Muscle layer of duodenum (tissue), 2 donors: ENCODE data around the gene SLC5A10.
"Not testable (repeated sequence)": the region's sequence is repeated elsewhere in the genome, so short reads cannot be mapped to it uniquely, and the experiment has no call there.

Experiments
- H3K27ac ChIP-seq: one replicate; pipeline ENCODE4 v1.7.0; 2013; ENCODE audit warnings: mild to moderate bottlenecking, low read length
- H3K27me3 ChIP-seq: one replicate; pipeline ENCODE4 v1.7.0; 2013; ENCODE audit warnings: low read depth, mild to moderate bottlenecking, control low read depth, low read length
- H3K36me3 ChIP-seq, 2 donors: one replicate each; pipeline ENCODE4 v1.7.0; 2013; ENCODE audit warnings: low read length in 2 of 2, control low read depth in 1 of 2, mild to moderate bottlenecking in 1 of 2; ENCODE audit not compliant: insufficient read depth in 2 of 2, control insufficient read depth in 1 of 2
- H3K4me1 ChIP-seq, 2 donors: one replicate each; pipeline ENCODE4 v1.7.0; 2013; ENCODE audit warnings: low read length in 2 of 2, mild to moderate bottlenecking in 2 of 2, control low read depth in 1 of 2, moderate library complexity in 1 of 2; ENCODE audit not compliant: insufficient read depth in 2 of 2, control insufficient read depth in 1 of 2
- H3K4me3 ChIP-seq, 2 donors: one replicate each; pipeline ENCODE4 v1.7.0; 2013; ENCODE audit warnings: low read length in 2 of 2, low read depth in 1 of 2, mild to moderate bottlenecking in 1 of 2
- H3K9me3 ChIP-seq, 2 donors: one replicate each; pipeline ENCODE4 v1.7.0; 2013; ENCODE audit warnings: low read length in 2 of 2, control low read depth in 1 of 2, mild to moderate bottlenecking in 1 of 2; ENCODE audit not compliant: control insufficient read depth in 1 of 2
- donor health status: healthy.

SLC5A10 gene

DNA sequence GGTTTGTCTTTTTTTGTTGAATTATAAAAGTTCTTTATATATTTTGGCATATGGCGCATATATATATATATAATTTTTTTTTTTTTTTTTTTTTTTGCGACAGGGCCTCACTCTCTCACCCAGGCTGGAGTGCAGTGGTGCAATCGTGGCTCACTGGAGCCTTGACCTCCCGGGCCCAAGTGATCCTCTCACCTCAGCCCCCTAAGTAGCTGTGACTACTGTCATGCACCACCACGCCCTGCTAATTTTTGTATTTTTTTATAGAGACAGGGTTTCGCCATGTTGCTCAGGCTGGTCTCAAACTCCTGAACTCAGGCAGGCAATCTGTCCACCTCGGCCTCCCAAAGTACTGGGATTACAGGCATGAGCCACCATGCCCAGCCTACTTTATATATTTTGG, 29.4 kb upstream of the SLC5A10 start:
- not testable (repeated sequence) for H3K9me3 ChIP-seq, H3K27me3 ChIP-seq, H3K4me3 ChIP-seq, H3K27ac ChIP-seq
- peaks cover 9 to 22% of the 10 kb centered on the region in 2 donors for H3K4me1 ChIP-seq
- peaks cover 6 to 11% of the 10 kb centered on the region in 2 donors for H3K36me3 ChIP-seq

DNA sequence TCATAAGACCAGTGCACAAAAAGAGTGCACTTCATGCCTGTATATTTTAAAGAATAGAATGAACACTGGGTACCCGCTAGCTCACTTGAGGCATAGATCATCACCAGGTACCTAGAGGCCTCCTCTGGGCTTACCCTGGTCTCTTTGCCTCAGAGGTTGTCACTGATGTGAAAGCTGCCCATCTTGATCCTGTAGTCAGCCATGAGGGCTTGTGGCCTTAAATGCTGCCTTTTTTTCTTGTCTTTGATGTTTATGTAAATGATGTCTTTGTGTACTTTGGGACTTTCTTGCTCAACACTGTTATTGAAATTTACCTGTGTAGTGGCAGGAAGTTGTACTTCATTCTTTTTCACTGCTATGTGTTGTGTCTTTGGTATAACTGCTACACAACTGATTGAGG, 26.8 kb upstream of the SLC5A10 start:
- Histone ChIP-seq H3K36me3 (peaks cover 6 to 23% of the 10 kb centered on the region in 2 donors), H3K9me3 (no peaks in the 10 kb centered on the region), H3K4me3 (no peak overlapping the region), H3K4me1 (peaks cover 9 to 17% of the 10 kb centered on the region in 2 donors), H3K27me3 (no peaks in the 10 kb centered on the region), H3K27ac (no peak overlapping the region)

DNA sequence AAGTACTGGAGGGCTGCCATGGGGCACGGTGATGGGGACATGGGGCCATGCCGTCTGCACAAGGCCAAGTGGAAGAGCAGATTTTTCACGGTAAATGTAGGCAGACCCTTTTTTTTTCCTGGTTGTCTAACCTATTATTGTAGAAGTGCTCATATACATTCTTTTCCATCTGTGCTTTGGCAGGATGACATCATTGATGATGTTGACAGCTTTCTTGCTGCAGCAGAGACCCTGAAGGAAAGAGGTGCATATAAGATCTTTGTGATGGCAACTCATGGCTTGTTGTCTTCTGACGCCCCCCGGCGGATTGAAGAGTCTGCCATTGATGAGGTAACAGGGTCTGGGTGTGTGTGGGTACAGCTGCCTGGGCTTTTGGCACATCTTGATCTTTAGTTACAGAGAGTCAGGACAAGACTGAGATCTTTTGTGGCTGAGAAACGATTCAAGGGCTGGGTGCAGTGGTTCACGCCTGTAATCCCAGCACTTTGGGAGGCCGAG, 23.3 kb upstream of the SLC5A10 start:
- H3K9me3 ChIP-seq, result no peaks in the 10 kb centered on the region
- no peak overlapping the region for H3K27ac ChIP-seq
- H3K4me1 ChIP-seq, result no peaks in the 10 kb centered on the region
- no peak overlapping the region for H3K4me3 ChIP-seq
- peaks cover 14 to 33% of the 10 kb centered on the region in 2 donors for H3K36me3 ChIP-seq
- no peaks in the 10 kb centered on the region for H3K27me3 ChIP-seq

DNA sequence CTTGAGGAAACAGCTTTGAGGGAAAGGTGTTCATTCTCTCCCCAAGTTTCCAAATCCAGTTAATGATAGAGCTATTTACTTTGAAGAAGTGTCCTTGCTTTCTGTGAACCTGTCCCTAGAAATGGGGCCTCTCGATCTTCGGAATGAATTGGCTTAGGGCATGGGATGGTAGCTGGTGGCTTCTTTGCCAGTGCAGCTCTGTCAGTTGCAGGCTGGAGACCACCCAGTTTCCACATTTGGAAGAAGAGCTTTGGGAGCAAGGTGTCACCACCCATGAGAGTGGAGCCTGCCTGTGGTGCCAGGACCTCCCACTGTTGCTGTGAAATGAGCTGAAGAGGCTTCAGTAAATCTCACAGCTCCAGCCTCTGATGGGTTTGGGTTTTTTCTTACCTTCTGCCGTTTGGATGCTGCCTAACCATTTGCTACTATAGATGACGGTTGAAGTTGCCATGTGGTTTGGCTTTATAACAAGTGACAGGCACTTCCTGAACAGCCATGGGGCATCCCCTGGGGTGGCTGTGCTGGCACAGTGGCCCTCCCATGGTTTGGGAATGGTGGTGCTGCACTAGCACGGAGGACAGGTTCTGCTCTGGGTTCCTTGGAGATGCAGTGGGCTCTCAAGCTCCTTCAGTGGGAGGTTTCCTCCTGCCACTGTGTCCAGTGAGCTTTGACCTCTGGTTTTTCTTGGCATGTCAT, 19.5 kb upstream of the SLC5A10 start:
- peaks cover 14 to 28% of the 10 kb centered on the region in 2 donors for H3K36me3 ChIP-seq
- H3K9me3 ChIP-seq, result no peaks in the 10 kb centered on the region
- H3K27ac ChIP-seq, result no peak overlapping the region
- H3K4me1 ChIP-seq, result no peaks in the 10 kb centered on the region
- no peaks in the 10 kb centered on the region for H3K27me3 ChIP-seq
- H3K4me3 ChIP-seq, result no peak overlapping the region

DNA sequence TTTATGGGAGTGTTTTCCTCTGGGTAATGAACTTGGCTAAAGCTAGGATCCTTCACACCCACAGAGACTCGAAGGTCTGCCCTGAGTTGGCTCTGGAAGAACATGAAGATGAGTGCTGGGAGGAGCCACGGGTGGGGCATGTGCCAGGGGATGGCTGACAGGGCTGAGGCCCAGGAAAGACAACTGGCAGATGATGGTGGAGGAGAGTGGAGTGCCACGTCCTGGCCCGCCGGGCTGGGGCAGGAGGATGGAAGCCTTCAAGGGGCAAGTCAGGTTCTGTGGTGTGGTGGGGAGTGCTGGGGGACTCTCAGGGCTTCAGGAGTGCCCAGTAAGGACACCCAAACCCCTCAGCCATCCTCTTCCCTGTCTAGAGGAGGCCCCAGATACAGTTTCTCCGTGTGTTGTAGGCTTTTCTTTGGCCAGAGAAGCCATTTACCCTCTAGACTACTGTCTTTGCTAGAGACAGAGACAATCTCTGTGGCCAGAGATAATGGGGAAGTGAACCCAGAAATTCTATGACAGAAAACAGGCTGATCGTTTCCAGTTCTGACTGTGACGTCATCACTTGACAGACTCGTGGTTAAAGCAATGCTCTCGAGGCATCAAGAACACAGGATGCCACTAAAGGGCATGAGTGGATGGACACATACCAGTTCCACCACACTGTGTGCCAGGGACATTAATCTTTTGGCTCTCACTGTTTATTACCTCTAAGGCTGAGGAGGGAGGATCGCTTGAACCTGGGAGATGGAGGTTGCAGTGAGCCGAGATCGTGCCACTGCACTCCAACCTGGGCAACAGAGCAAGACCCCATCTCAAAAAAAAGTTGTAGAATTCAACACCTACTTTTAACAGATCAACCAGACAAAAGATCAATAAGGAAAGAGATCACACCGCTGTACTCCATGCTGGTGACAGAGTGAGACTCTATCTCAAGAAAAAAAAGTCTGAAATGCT, 18.6 kb upstream of the SLC5A10 start:
- H3K27me3 ChIP-seq, result no peaks in the 10 kb centered on the region
- H3K36me3 ChIP-seq, result peaks cover 14 to 27% of the 10 kb centered on the region in 2 donors
- H3K4me3 ChIP-seq, result no peak overlapping the region
- H3K4me1 ChIP-seq, result no peaks in the 10 kb centered on the region
- H3K27ac ChIP-seq, result no peak overlapping the region
- H3K9me3 ChIP-seq, result no peaks in the 10 kb centered on the region

DNA sequence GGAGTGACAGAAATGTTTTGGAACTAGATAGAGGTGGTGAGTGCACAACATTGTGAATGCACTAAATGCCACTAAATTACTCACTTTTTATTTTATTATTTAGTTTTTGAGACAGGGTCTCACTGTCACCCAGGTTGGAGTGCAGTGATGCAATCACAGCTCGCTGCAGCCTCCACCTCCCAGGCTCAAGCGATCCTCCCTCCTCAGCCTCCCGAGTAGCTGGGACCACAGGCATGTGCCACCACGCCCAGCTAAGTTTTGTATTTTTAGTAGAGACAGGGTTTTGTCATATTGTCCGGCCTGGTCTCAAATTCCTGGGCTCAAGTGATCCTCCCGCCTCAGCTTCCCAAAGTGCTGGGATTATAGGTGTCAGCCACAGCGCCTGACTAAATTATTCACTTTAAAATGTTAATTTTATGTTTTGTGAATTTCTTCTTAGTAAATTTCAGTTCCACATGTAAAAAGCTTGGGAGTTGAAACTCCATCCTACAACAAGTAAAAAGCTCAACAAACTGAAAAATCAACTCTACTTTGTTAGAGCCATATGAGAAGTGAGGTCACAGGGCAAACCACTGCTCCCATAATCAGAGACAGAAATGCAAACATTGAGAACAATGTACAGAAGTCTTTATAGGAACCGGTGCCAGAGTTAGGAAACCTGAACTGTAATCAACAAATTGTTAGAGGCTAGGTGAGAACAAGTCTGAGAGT, 13.8 kb upstream of the SLC5A10 start:
- Histone ChIP-seq H3K4me1 (no peaks in the 10 kb centered on the region), H3K27ac (no peak overlapping the region)

DNA sequence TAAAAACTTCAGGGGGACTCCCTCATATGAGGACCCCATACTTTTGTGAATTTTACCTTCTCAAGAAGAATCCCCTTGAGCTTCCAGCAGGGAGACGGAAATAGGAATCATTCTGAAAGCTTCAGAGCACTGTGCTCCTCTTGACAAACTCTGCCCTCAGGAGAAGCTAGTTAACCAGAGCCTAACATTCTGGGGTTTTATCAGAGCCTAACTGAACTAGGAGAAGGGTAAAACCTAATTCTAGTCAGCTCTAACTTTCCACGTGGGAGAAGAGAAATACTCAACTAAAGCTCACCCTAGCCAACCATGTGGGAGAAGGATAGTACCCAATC, 13.3 kb upstream of the SLC5A10 start:
- Histone ChIP-seq H3K4me3 (no peak overlapping the region), H3K27ac (no peak overlapping the region), H3K4me1 (no peaks in the 10 kb centered on the region), H3K27me3 (no peaks in the 10 kb centered on the region), H3K36me3 (no peaks in the 10 kb centered on the region), H3K9me3 (no peaks in the 10 kb centered on the region)

More for the DNA sequence above, 13.8 kb upstream of the SLC5A10 start:
- Histone ChIP-seq H3K9me3 (no peaks in the 10 kb centered on the region), H3K4me3 (no peak overlapping the region), H3K36me3 (no peaks in the 10 kb centered on the region), H3K27me3 (no peaks in the 10 kb centered on the region)

DNA sequence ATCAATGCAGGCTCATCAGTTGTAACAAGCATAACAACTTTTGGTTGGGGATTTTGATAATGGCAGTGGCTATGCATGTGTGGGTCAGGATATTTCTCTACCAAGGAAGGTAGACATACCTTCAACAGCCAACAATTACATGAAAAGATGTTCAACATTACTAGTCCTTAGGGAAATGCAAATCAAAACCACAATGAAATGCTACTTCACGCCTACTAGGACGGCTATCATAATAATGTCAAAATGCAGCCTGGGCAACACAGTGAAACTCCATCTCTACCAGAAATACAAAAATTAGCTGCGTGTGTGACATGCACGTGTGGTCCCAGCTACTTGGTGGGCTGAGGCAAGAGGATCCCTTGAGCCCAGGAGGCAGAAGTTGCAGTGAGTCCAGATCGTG, 7.3 kb upstream of the SLC5A10 start:
- Histone ChIP-seq H3K4me3 (no peak overlapping the region), H3K27me3 (no peaks in the 10 kb centered on the region), H3K36me3 (no peaks in the 10 kb centered on the region), H3K27ac (no peak overlapping the region), H3K9me3 (no peaks in the 10 kb centered on the region), H3K4me1 (no peaks in the 10 kb centered on the region)

DNA sequence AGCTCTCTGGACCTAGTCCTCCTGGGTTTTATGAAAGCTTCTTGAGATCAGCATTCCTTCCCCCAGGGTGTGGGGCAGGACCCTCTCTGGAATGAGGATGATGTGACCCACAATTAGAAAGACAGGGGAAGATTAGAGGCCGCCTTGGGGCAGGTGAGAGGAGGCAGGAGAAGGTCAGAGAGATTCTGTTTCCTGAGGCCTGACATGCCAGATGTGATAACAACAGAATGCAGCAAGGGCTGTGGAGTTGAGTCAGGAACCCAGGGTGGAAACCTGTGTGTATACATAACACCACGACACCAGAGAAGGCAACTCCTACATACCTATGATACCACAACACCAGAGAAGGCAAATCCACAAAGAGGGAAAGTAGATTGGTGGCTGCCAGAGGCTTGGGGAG, 5.4 kb upstream of the SLC5A10 start:
- H3K4me3 ChIP-seq, result no peak overlapping the region
- no peaks in the 10 kb centered on the region for H3K27me3 ChIP-seq
- no peak overlapping the region for H3K27ac ChIP-seq
- H3K4me1 ChIP-seq, result no peaks in the 10 kb centered on the region
- H3K9me3 ChIP-seq, result no peaks in the 10 kb centered on the region
- H3K36me3 ChIP-seq, result no peaks in the 10 kb centered on the region

DNA sequence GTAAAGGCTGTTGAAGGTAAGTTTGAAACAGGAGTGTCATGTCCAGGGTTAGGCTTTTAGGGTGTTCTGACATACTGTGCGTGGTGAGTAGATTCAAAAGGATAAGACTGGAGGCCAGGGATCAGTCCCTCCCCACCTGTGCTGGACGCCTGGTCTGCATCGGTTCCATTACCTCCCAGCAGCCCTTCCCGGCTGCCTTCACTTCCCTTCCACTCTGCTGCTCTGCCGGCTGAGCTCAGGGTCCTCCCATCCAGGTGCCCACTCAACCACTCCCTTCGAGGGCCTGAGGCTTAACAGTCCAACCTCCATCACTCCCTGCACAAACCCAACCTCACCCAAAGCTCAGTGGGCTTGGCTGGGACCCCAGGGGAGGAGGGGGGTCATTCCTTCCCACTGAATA, 4.1 kb upstream of the SLC5A10 start:
- Histone ChIP-seq H3K9me3 (no peaks in the 10 kb centered on the region), H3K4me3 (no peak overlapping the region), H3K4me1 (no peaks in the 10 kb centered on the region), H3K27me3 (no peaks in the 10 kb centered on the region), H3K36me3 (no peaks in the 10 kb centered on the region), H3K27ac (no peak overlapping the region)

DNA sequence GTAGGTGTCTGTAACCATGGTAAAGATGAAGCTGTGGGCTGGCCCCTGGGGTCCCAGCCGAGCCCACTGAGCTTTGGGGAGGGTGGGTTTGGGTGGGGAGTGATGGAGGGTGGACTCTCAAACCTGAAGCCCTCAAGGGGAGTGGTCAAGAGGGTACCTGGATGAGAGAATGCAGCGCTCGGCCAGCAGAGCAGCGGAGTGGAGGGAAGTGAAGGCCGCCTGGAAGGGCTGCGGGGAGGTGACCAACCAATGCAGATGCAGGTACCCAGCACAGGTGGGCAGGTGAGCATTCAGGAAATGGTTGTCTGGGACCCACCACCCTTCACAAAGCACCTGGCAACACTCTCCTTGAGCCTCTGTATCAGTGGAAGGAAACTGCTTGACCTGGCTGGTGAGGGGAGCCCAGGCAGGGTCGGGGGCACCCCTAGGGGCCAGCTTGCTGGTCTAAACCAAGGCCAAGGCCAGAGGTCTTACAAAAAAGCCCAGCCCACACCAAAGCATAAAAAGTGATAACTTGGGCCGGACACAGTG, 3.4 kb upstream of the SLC5A10 start:
- H3K27me3 ChIP-seq, result no peaks in the 10 kb centered on the region
- H3K36me3 ChIP-seq, result no peaks in the 10 kb centered on the region
- no peaks in the 10 kb centered on the region for H3K4me1 ChIP-seq
- no peak overlapping the region for H3K4me3 ChIP-seq
- H3K9me3 ChIP-seq, result no peaks in the 10 kb centered on the region
- H3K27ac ChIP-seq, result no peak overlapping the region
